ENCODE results near the gene GPATCH2L.
A peak's percentile ranks its signal among the peaks of the same experiment; 100 is the strongest.

Gene GPATCH2L

GRCh38 chr14:76151398-76152332 lies at the start of gene GPATCH2L:
Gene GPATCH2L (plus strand): TSS chr14:76151922. CDS start chr14:76154364, 2,442 bp downstream.
- peaks cover 2% of the 10 kb centered on the region; the same call in 1 of the 2 replicates for H3K9me3 ChIP-seq
- 0 out of 2 replicates have a peak, but pooled peaks cover 2% of the 10 kb centered on the region for H3K27me3 ChIP-seq (ENCODE audit: low read depth)
- peak; percentile 76 to 98 for DNase-seq (ENCODE audit: low spot score in 2 of 2)
- in situ Hi-C loops (cut with MboI; ENCODE audit: low sequenced_read_pairs): no loop called here
- H3K4me1 ChIP-seq: peaks cover 32% of the 10 kb centered on the region
- H3K4me3 ChIP-seq: peak within 1 kb of the TSS; percentile 95
- peaks cover 22% of the 10 kb centered on the region for H3K36me3 ChIP-seq (replicated peaks)

GRCh38 chr14:76104802-76105355 lies 46.8 kb upstream of the GPATCH2L start:
- Histone ChIP-seq H3K4me1 (no peaks in the 10 kb centered on the region), H3K9me3 (no peaks in the 10 kb centered on the region), H3K4me3 (no peak overlapping the region), H3K27me3 (ENCODE audit: low read depth) (no peaks in the 10 kb centered on the region), H3K36me3 (replicated peaks) (no peaks in the 10 kb centered on the region)
- in situ Hi-C loops (cut with MboI; ENCODE audit: low sequenced_read_pairs): no loop called here
- no peak for DNase-seq (ENCODE audit: low spot score in 2 of 2)

- Histone ChIP-seq H3K4me1 (no peaks in the 10 kb centered on the region), H3K9me3 (no peaks in the 10 kb centered on the region), H3K27me3 (ENCODE audit: low read depth) (no peaks in the 10 kb centered on the region), H3K36me3 (replicated peaks) (no peaks in the 10 kb centered on the region), H3K4me3 (no peak overlapping the region)
- in situ Hi-C loops (cut with MboI; ENCODE audit: low sequenced_read_pairs): no loop called here
- DNase-seq (ENCODE audit: low spot score in 2 of 2): no peak
Measured at GRCh38 chr14:76106188-76106587, 45.5 kb upstream of the GPATCH2L start.

GRCh38 chr14:76109087-76109880 lies 42.4 kb upstream of the GPATCH2L start:
- no peaks in the 10 kb centered on the region for H3K4me1 ChIP-seq
- H3K36me3 ChIP-seq (replicated peaks): no peaks in the 10 kb centered on the region
- H3K9me3 ChIP-seq: no peaks in the 10 kb centered on the region
- H3K27me3 ChIP-seq (ENCODE audit: low read depth): no peaks in the 10 kb centered on the region
- no peak for DNase-seq (ENCODE audit: low spot score in 2 of 2)
- in situ Hi-C loops (cut with MboI; ENCODE audit: low sequenced_read_pairs): no loop called here
- no peak overlapping the region for H3K4me3 ChIP-seq

GRCh38 chr14:76112889-76113624 lies 38.7 kb upstream of the GPATCH2L start:
- H3K27me3 ChIP-seq (ENCODE audit: low read depth): no peaks in the 10 kb centered on the region
- no peaks in the 10 kb centered on the region for H3K4me1 ChIP-seq
- DNase-seq (ENCODE audit: low spot score in 2 of 2): peak; percentile 18 to 20
- no peak overlapping the region for H3K4me3 ChIP-seq
- no peaks in the 10 kb centered on the region for H3K9me3 ChIP-seq
- in situ Hi-C loops (cut with MboI; ENCODE audit: low sequenced_read_pairs): no loop called here
- H3K36me3 ChIP-seq (replicated peaks): no peaks in the 10 kb centered on the region

GRCh38 chr14:76113691-76114090 lies 38.0 kb upstream of the GPATCH2L start:
- Histone ChIP-seq H3K36me3 (replicated peaks) (no peaks in the 10 kb centered on the region), H3K27me3 (ENCODE audit: low read depth) (no peaks in the 10 kb centered on the region), H3K4me3 (no peak overlapping the region), H3K4me1 (no peaks in the 10 kb centered on the region), H3K9me3 (no peaks in the 10 kb centered on the region)
- no peak for DNase-seq (ENCODE audit: low spot score in 2 of 2)
- in situ Hi-C loops (cut with MboI; ENCODE audit: low sequenced_read_pairs): no loop called here

- no peaks in the 10 kb centered on the region for H3K4me1 ChIP-seq
- no peaks in the 10 kb centered on the region for H3K9me3 ChIP-seq
- H3K27me3 ChIP-seq (ENCODE audit: low read depth): no peaks in the 10 kb centered on the region
- no peaks in the 10 kb centered on the region for H3K36me3 ChIP-seq (replicated peaks)
- in situ Hi-C loops (cut with MboI; ENCODE audit: low sequenced_read_pairs): no loop called here
- DNase-seq (ENCODE audit: low spot score in 2 of 2): no peak
- H3K4me3 ChIP-seq: no peak overlapping the region
Measured at GRCh38 chr14:76115010-76115422, 36.7 kb upstream of the GPATCH2L start.

GRCh38 chr14:76117789-76118484 lies 33.8 kb upstream of the GPATCH2L start:
- no peaks in the 10 kb centered on the region for H3K27me3 ChIP-seq (ENCODE audit: low read depth)
- no peak for DNase-seq (ENCODE audit: low spot score in 2 of 2)
- no peaks in the 10 kb centered on the region for H3K36me3 ChIP-seq (replicated peaks)
- no peak overlapping the region for H3K4me3 ChIP-seq
- no peaks in the 10 kb centered on the region for H3K4me1 ChIP-seq
- in situ Hi-C loops (cut with MboI; ENCODE audit: low sequenced_read_pairs): no loop called here
- no peaks in the 10 kb centered on the region for H3K9me3 ChIP-seq

GRCh38 chr14:76118594-76118993 lies 33.1 kb upstream of the GPATCH2L start:
- Histone ChIP-seq H3K36me3 (replicated peaks) (no peaks in the 10 kb centered on the region), H3K4me3 (no peak overlapping the region), H3K27me3 (ENCODE audit: low read depth) (no peaks in the 10 kb centered on the region), H3K4me1 (no peaks in the 10 kb centered on the region), H3K9me3 (no peaks in the 10 kb centered on the region)
- in situ Hi-C loops (cut with MboI; ENCODE audit: low sequenced_read_pairs): no loop called here
- DNase-seq (ENCODE audit: low spot score in 2 of 2): no peak

- Histone ChIP-seq H3K4me3 (no peak overlapping the region), H3K4me1 (no peaks in the 10 kb centered on the region), H3K36me3 (replicated peaks) (no peaks in the 10 kb centered on the region), H3K27me3 (ENCODE audit: low read depth) (no peaks in the 10 kb centered on the region), H3K9me3 (no peaks in the 10 kb centered on the region)
- in situ Hi-C loops (cut with MboI; ENCODE audit: low sequenced_read_pairs): no loop called here
- no peak for DNase-seq (ENCODE audit: low spot score in 2 of 2)
Measured at GRCh38 chr14:76121089-76121748, 30.5 kb upstream of the GPATCH2L start.

GRCh38 chr14:76123426-76124225 lies 28.1 kb upstream of the GPATCH2L start:
- Histone ChIP-seq H3K36me3 (replicated peaks) (no peaks in the 10 kb centered on the region), H3K4me3 (no peak overlapping the region), H3K4me1 (no peaks in the 10 kb centered on the region), H3K27me3 (ENCODE audit: low read depth) (no peaks in the 10 kb centered on the region), H3K9me3 (no peaks in the 10 kb centered on the region)
- DNase-seq (ENCODE audit: low spot score in 2 of 2): no peak
- in situ Hi-C loops (cut with MboI; ENCODE audit: low sequenced_read_pairs): no loop called here

GRCh38 chr14:76125511-76125910 lies 26.2 kb upstream of the GPATCH2L start:
- no peaks in the 10 kb centered on the region for H3K9me3 ChIP-seq
- H3K4me3 ChIP-seq: no peak overlapping the region
- no peaks in the 10 kb centered on the region for H3K4me1 ChIP-seq
- in situ Hi-C loops (cut with MboI; ENCODE audit: low sequenced_read_pairs): no loop called here
- no peaks in the 10 kb centered on the region for H3K27me3 ChIP-seq (ENCODE audit: low read depth)
- no peak for DNase-seq (ENCODE audit: low spot score in 2 of 2)
- no peaks in the 10 kb centered on the region for H3K36me3 ChIP-seq (replicated peaks)
